ENCODE data around the gene ADGRG2. TPM values are rescaled to one million over a fixed set of nuclear protein-coding genes. Genes with fewer than 3 reads are reported as not detected.

Gene ADGRG2
- total RNA-seq, 1 donor from 2014 or later, result 0.15 TPM

- DNase-seq (ENCODE audit: low spot score), result no peak
- Mint-ChIP-seq H3K4me1 (ENCODE audit: low read depth) (no peaks in the 10 kb centered on the region), H3K36me3 (ENCODE audit: low read depth) (no peaks in the 10 kb centered on the region), H3K9me3 (ENCODE audit: low read depth) (peaks cover 9% of the 10 kb centered on the region), H3K27me3 (ENCODE audit: low read depth) (peaks cover 5% of the 10 kb centered on the region), H3K27ac (ENCODE audit: unreplicated experiment) (no peak overlapping the region), H3K4me3 (ENCODE audit: unreplicated experiment) (no peak overlapping the region)
- no peak for TF ChIP-seq CTCF (IDR thresholded peaks at IDR 0.05)
These were observed 5.4 kb upstream of the ADGRG2 start for GRCh38 chrX:19127649-19128168.

GRCh38 chrX:19122641-19123009 lies 357 bp upstream of the ADGRG2 start:
- no peak overlapping the region for H3K27ac Mint-ChIP-seq (ENCODE audit: unreplicated experiment)
- no peak for DNase-seq (ENCODE audit: low spot score)
- TF ChIP-seq CTCF (IDR thresholded peaks at IDR 0.05), result no peak
- H3K4me1 Mint-ChIP-seq (ENCODE audit: low read depth), result no peaks in the 10 kb centered on the region
- H3K9me3 Mint-ChIP-seq (ENCODE audit: low read depth), result peaks cover 2% of the 10 kb centered on the region
- peak overlapping the region; percentile 41 for H3K4me3 Mint-ChIP-seq (ENCODE audit: unreplicated experiment)
- H3K27me3 Mint-ChIP-seq (ENCODE audit: low read depth), result peaks cover 23% of the 10 kb centered on the region
- no peaks in the 10 kb centered on the region for H3K36me3 Mint-ChIP-seq (ENCODE audit: low read depth)

GRCh38 chrX:19121466-19121865 lies 802 bp downstream of the ADGRG2 start:
- peaks cover 26% of the 10 kb centered on the region for H3K27me3 Mint-ChIP-seq (ENCODE audit: low read depth)
- H3K9me3 Mint-ChIP-seq (ENCODE audit: low read depth), result peaks cover 3% of the 10 kb centered on the region
- peak overlapping the region; percentile 45 for H3K4me3 Mint-ChIP-seq (ENCODE audit: unreplicated experiment)

GRCh38 chrX:19110642-19111041 lies 11.6 kb downstream of the ADGRG2 start:
- no peak overlapping the region for H3K4me3 Mint-ChIP-seq (ENCODE audit: unreplicated experiment)
- peaks cover 27% of the 10 kb centered on the region for H3K27me3 Mint-ChIP-seq (ENCODE audit: low read depth)
- H3K36me3 Mint-ChIP-seq (ENCODE audit: low read depth), result peaks cover 5% of the 10 kb centered on the region

More at GRCh38 chrX:19121466-19121865, 802 bp downstream of the ADGRG2 start:
- H3K27ac Mint-ChIP-seq (ENCODE audit: unreplicated experiment), result no peak overlapping the region
- TF ChIP-seq CTCF (IDR thresholded peaks at IDR 0.05), result no peak
- no peaks in the 10 kb centered on the region for H3K4me1 Mint-ChIP-seq (ENCODE audit: low read depth)
- H3K36me3 Mint-ChIP-seq (ENCODE audit: low read depth), result no peaks in the 10 kb centered on the region
- DNase-seq (ENCODE audit: low spot score), result no peak

GRCh38 chrX:19107035-19107434 lies 15.2 kb downstream of the ADGRG2 start:
- Mint-ChIP-seq H3K27me3 (ENCODE audit: low read depth) (peaks cover 23% of the 10 kb centered on the region), H3K9me3 (ENCODE audit: low read depth) (peaks cover 27% of the 10 kb centered on the region), H3K4me3 (ENCODE audit: unreplicated experiment) (no peak overlapping the region), H3K36me3 (ENCODE audit: low read depth) (peaks cover 5% of the 10 kb centered on the region), H3K4me1 (ENCODE audit: low read depth) (no peaks in the 10 kb centered on the region), H3K27ac (ENCODE audit: unreplicated experiment) (no peak overlapping the region)
- TF ChIP-seq CTCF (IDR thresholded peaks at IDR 0.05), result no peak
- DNase-seq (ENCODE audit: low spot score), result no peak

More at GRCh38 chrX:19110642-19111041, 11.6 kb downstream of the ADGRG2 start:
- Mint-ChIP-seq H3K4me1 (ENCODE audit: low read depth) (no peaks in the 10 kb centered on the region), H3K27ac (ENCODE audit: unreplicated experiment) (no peak overlapping the region), H3K9me3 (ENCODE audit: low read depth) (peaks cover 31% of the 10 kb centered on the region)
- no peak for TF ChIP-seq CTCF (IDR thresholded peaks at IDR 0.05)
- DNase-seq (ENCODE audit: low spot score), result no peak

Measured in chondrocyte (in vitro differentiated cells).